Body of pancreas (tissue), 4 donors: ENCODE results near the gene CKLF.

ENCODE experiments used
- POLR2A ChIP-seq, 3 donors: fragments of 450-650 bp; IDR thresholded peaks; one replicate each; pipeline ENCODE4 v1.6.1; 2016; ENCODE audit warnings: antibody characterized with exemption in 3 of 3, mild to moderate bottlenecking in 2 of 3
- TF ChIP-seq, protein P1 (sequence below), 7 experiments: fragments of 450-650 bp in 4 of 7; fragments of 200-600 bp in 3 of 7; sonication (generic) in 3 of 7; IDR thresholded peaks; one replicate each; pipeline ENCODE4 v1.5.1; 2016 to 2019; ENCODE audit warnings: antibody characterized with exemption in 7 of 7

DNA sequence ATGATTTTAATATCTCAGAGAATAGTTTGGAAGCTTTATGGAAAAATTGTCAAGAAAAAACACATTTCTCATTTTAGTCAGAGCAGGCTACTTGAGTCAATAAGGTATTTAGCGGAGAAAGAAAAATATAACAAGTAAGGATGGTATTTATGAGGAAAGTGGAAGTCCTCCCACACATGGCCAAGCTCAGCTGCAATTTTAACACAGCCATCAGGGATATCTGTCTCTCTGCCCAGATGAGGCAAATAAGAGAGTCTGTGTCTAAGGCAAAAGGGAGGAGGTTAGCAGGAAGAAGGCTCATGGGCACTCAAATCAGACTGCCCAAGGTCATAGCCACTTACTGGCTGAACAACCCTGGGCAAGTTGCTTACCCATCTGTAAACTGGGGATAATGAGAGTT is 21.7 kb downstream of the CKLF start:
- TF ChIP-seq, protein P1, sequence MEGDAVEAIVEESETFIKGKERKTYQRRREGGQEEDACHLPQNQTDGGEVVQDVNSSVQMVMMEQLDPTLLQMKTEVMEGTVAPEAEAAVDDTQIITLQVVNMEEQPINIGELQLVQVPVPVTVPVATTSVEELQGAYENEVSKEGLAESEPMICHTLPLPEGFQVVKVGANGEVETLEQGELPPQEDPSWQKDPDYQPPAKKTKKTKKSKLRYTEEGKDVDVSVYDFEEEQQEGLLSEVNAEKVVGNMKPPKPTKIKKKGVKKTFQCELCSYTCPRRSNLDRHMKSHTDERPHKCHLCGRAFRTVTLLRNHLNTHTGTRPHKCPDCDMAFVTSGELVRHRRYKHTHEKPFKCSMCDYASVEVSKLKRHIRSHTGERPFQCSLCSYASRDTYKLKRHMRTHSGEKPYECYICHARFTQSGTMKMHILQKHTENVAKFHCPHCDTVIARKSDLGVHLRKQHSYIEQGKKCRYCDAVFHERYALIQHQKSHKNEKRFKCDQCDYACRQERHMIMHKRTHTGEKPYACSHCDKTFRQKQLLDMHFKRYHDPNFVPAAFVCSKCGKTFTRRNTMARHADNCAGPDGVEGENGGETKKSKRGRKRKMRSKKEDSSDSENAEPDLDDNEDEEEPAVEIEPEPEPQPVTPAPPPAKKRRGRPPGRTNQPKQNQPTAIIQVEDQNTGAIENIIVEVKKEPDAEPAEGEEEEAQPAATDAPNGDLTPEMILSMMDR (IDR thresholded peaks at IDR 0.05) = no peak
- TF ChIP-seq POLR2A (IDR thresholded peaks at IDR 0.05) = no peak
